ENCODE measurements around the gene ATP2B2.

The ATP2B2 gene

GRCh38 chr3:10330319-10330718 is 175.1 kb downstream of the ATP2B2 start:
- H3K4me1 ChIP-seq (ENCODE audit: control insufficient read depth, insufficient read depth, low read length): no peaks in the 10 kb centered on the region
- no peak overlapping the region for H3K27ac ChIP-seq (ENCODE audit: low read length)
- no peak for DNase-seq (ENCODE audit: low read depth, low spot score)
- H3K36me3 ChIP-seq (ENCODE audit: control insufficient read depth, insufficient read depth, low read length): no peaks in the 10 kb centered on the region
- no peak overlapping the region for H3K4me3 ChIP-seq (ENCODE audit: low read length)
- WGBS (ENCODE audit: insufficient coverage, insufficient read length): no CpG with 5 or more reads among the region's 12 CpGs
- H3K27me3 ChIP-seq (ENCODE audit: control insufficient read depth, insufficient read depth, low read length): no peaks in the 10 kb centered on the region
- no peaks in the 10 kb centered on the region for H3K9me3 ChIP-seq (ENCODE audit: control insufficient read depth, insufficient read depth, low read length)

GRCh38 chr3:10329495-10330015 is 175.8 kb downstream of the ATP2B2 start:
- no peak overlapping the region for H3K4me3 ChIP-seq (ENCODE audit: low read length)
- H3K36me3 ChIP-seq (ENCODE audit: control insufficient read depth, insufficient read depth, low read length): no peaks in the 10 kb centered on the region
- H3K27ac ChIP-seq (ENCODE audit: low read length): no peak overlapping the region
- H3K27me3 ChIP-seq (ENCODE audit: control insufficient read depth, insufficient read depth, low read length): no peaks in the 10 kb centered on the region
- no CpG with 5 or more reads among the region's 14 CpGs for WGBS (ENCODE audit: insufficient coverage, insufficient read length)
- H3K9me3 ChIP-seq (ENCODE audit: control insufficient read depth, insufficient read depth, low read length): no peaks in the 10 kb centered on the region
- no peak for DNase-seq (ENCODE audit: low read depth, low spot score)
- no peaks in the 10 kb centered on the region for H3K4me1 ChIP-seq (ENCODE audit: control insufficient read depth, insufficient read depth, low read length)

GRCh38 chr3:10328460-10329071 is 176.8 kb downstream of the ATP2B2 start:
- H3K27ac ChIP-seq (ENCODE audit: low read length): no peak overlapping the region
- H3K27me3 ChIP-seq (ENCODE audit: control insufficient read depth, insufficient read depth, low read length): no peaks in the 10 kb centered on the region
- no peak for DNase-seq (ENCODE audit: low read depth, low spot score)
- no peaks in the 10 kb centered on the region for H3K9me3 ChIP-seq (ENCODE audit: control insufficient read depth, insufficient read depth, low read length)
- no peaks in the 10 kb centered on the region for H3K36me3 ChIP-seq (ENCODE audit: control insufficient read depth, insufficient read depth, low read length)
- H3K4me3 ChIP-seq (ENCODE audit: low read length): no peak overlapping the region
- H3K4me1 ChIP-seq (ENCODE audit: control insufficient read depth, insufficient read depth, low read length): no peaks in the 10 kb centered on the region
- no CpG with 5 or more reads among the region's 31 CpGs for WGBS (ENCODE audit: insufficient coverage, insufficient read length)

DNA sequence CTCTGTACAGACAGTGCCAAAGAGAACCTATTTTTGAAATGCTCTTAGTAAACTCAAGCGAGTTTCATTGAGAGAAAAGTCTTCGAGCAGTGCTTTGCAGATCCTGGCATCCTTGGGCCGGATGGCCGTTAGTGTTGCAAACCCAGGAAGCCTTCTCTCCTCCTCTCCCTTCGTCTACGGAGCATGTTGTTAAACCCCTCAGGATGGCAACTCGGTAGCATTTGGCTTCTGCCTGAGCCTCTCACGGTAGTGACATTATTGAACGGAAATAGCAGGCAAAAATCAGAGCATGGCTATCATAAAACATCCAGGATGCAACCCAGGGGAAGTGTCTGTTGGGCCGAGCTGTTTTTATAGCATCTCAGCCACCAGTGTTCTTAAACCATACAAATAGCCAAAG is 177.8 kb downstream of the ATP2B2 start:
- H3K27me3 ChIP-seq (ENCODE audit: control insufficient read depth, insufficient read depth, low read length): no peaks in the 10 kb centered on the region

GRCh38 chr3:10322352-10322710 is 183.1 kb downstream of the ATP2B2 start:
- H3K9me3 ChIP-seq (ENCODE audit: control insufficient read depth, insufficient read depth, low read length): no peaks in the 10 kb centered on the region
- no peak for DNase-seq (ENCODE audit: low read depth, low spot score)
- no peak overlapping the region for H3K27ac ChIP-seq (ENCODE audit: low read length)
- no peaks in the 10 kb centered on the region for H3K4me1 ChIP-seq (ENCODE audit: control insufficient read depth, insufficient read depth, low read length)
- no CpG with 5 or more reads among the region's 1 CpG for WGBS (ENCODE audit: insufficient coverage, insufficient read length)
- no peaks in the 10 kb centered on the region for H3K27me3 ChIP-seq (ENCODE audit: control insufficient read depth, insufficient read depth, low read length)
- H3K36me3 ChIP-seq (ENCODE audit: control insufficient read depth, insufficient read depth, low read length): peaks cover 10% of the 10 kb centered on the region; the same call in 1 of the 2 replicates
- no peak overlapping the region for H3K4me3 ChIP-seq (ENCODE audit: low read length)

More for the DNA sequence above, 177.8 kb downstream of the ATP2B2 start:
- Histone ChIP-seq H3K4me3 (ENCODE audit: low read length) (no peak overlapping the region), H3K4me1 (ENCODE audit: control insufficient read depth, insufficient read depth, low read length) (no peaks in the 10 kb centered on the region), H3K27ac (ENCODE audit: low read length) (no peak overlapping the region), H3K36me3 (ENCODE audit: control insufficient read depth, insufficient read depth, low read length) (no peaks in the 10 kb centered on the region), H3K9me3 (ENCODE audit: control insufficient read depth, insufficient read depth, low read length) (no peaks in the 10 kb centered on the region)
- WGBS (ENCODE audit: insufficient coverage, insufficient read length): no CpG with 5 or more reads among the region's 10 CpGs
- DNase-seq (ENCODE audit: low read depth, low spot score): no peak

GRCh38 chr3:10321630-10322351 is 183.6 kb downstream of the ATP2B2 start:
- Histone ChIP-seq H3K27me3 (ENCODE audit: control insufficient read depth, insufficient read depth, low read length) (no peaks in the 10 kb centered on the region), H3K9me3 (ENCODE audit: control insufficient read depth, insufficient read depth, low read length) (no peaks in the 10 kb centered on the region), H3K36me3 (ENCODE audit: control insufficient read depth, insufficient read depth, low read length) (peaks cover 10% of the 10 kb centered on the region; the same call in 1 of the 2 replicates), H3K27ac (ENCODE audit: low read length) (no peak overlapping the region), H3K4me1 (ENCODE audit: control insufficient read depth, insufficient read depth, low read length) (no peaks in the 10 kb centered on the region), H3K4me3 (ENCODE audit: low read length) (no peak overlapping the region)
- WGBS (ENCODE audit: insufficient coverage, insufficient read length): no CpG with 5 or more reads among the region's 8 CpGs
- no peak for DNase-seq (ENCODE audit: low read depth, low spot score)

DNA sequence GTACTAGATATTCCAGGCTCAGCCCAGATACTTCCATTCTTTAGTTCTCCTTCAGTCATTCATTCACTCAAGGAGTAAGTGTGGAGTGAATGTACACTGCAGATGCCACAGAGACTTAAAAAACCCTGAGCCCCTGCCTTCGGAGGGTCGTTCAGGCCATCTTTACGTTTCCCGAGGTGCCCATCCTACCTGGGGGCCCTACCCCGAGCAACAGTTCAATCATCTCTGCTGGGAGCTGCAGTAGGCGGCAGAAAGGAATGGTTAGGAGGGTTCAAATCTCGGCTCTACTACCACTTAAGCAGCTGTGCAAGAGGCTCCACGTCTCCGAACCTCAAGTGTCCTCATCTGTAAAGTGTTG is 185.1 kb downstream of the ATP2B2 start:
- H3K27ac ChIP-seq (ENCODE audit: low read length): no peak overlapping the region
- H3K9me3 ChIP-seq (ENCODE audit: control insufficient read depth, insufficient read depth, low read length): no peaks in the 10 kb centered on the region
- no peak for DNase-seq (ENCODE audit: low read depth, low spot score)
- peaks cover 19% of the 10 kb centered on the region for H3K36me3 ChIP-seq (ENCODE audit: control insufficient read depth, insufficient read depth, low read length)
- no peaks in the 10 kb centered on the region for H3K4me1 ChIP-seq (ENCODE audit: control insufficient read depth, insufficient read depth, low read length)
- H3K27me3 ChIP-seq (ENCODE audit: control insufficient read depth, insufficient read depth, low read length): no peaks in the 10 kb centered on the region
- H3K4me3 ChIP-seq (ENCODE audit: low read length): peak overlapping the region; percentile 90
- no CpG with 5 or more reads among the region's 9 CpGs for WGBS (ENCODE audit: insufficient coverage, insufficient read length)

- no peak overlapping the region for H3K27ac ChIP-seq (ENCODE audit: low read length)
- H3K4me3 ChIP-seq (ENCODE audit: low read length): peak overlapping the region; percentile 90; the same call in 1 of the 2 replicates
- no peaks in the 10 kb centered on the region for H3K9me3 ChIP-seq (ENCODE audit: control insufficient read depth, insufficient read depth, low read length)
- no peaks in the 10 kb centered on the region for H3K4me1 ChIP-seq (ENCODE audit: control insufficient read depth, insufficient read depth, low read length)
- peaks cover 22% of the 10 kb centered on the region for H3K36me3 ChIP-seq (ENCODE audit: control insufficient read depth, insufficient read depth, low read length)
- no CpG with 5 or more reads among the region's 3 CpGs for WGBS (ENCODE audit: insufficient coverage, insufficient read length)
- H3K27me3 ChIP-seq (ENCODE audit: control insufficient read depth, insufficient read depth, low read length): no peaks in the 10 kb centered on the region
- DNase-seq (ENCODE audit: low read depth, low spot score): no peak
Observed at GRCh38 chr3:10319804-10320203, 185.6 kb downstream of the ATP2B2 start.

DNA sequence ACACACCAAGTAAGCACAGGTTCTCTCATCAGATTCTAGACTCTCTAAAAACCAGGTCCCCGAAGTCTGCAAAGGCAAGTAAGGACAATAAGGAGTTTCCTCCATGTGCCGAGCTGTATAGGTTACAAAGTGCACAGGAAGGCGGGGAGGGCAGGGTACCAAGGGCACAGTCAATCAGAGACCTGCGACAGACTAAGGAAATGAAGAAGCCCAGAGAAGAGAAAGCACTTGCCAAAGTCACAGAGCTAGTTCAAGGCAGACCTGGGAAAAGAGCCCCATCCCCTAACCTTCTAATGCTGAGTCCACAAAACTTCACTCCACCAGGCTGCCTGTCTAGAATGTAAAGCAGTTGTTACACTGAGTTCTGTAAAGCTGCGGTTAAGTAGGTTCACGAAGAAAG is 186.1 kb downstream of the ATP2B2 start:
- Histone ChIP-seq H3K27ac (ENCODE audit: low read length) (no peak overlapping the region), H3K27me3 (ENCODE audit: control insufficient read depth, insufficient read depth, low read length) (no peaks in the 10 kb centered on the region), H3K4me3 (ENCODE audit: low read length) (no peak overlapping the region), H3K4me1 (ENCODE audit: control insufficient read depth, insufficient read depth, low read length) (no peaks in the 10 kb centered on the region), H3K36me3 (ENCODE audit: control insufficient read depth, insufficient read depth, low read length) (peaks cover 28% of the 10 kb centered on the region), H3K9me3 (ENCODE audit: control insufficient read depth, insufficient read depth, low read length) (no peaks in the 10 kb centered on the region)
- no CpG with 5 or more reads among the region's 6 CpGs for WGBS (ENCODE audit: insufficient coverage, insufficient read length)
- DNase-seq (ENCODE audit: low read depth, low spot score): no peak

DNA sequence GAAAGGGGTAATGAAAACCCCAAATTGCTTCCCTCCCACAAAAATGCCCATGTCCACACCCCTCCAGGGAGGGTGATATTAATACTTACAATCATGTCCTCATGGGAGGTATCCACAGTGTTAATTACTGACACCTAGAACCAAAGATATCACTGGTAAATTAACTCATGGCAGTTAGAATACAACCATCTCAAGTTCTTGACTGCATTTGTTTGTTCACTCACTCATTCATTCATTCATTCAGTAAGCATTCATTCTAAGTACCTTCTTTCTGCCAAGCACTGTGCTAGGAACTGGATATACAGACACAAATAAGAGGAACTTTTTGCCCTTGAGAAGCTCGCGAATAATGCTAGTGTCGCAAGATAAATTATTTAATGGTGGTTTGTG is 187.4 kb downstream of the ATP2B2 start:
- WGBS (ENCODE audit: insufficient coverage, insufficient read length): no CpG with 5 or more reads among the region's 3 CpGs
- no peaks in the 10 kb centered on the region for H3K4me1 ChIP-seq (ENCODE audit: control insufficient read depth, insufficient read depth, low read length)
- H3K27me3 ChIP-seq (ENCODE audit: control insufficient read depth, insufficient read depth, low read length): no peaks in the 10 kb centered on the region
- no peak for DNase-seq (ENCODE audit: low read depth, low spot score)
- H3K36me3 ChIP-seq (ENCODE audit: control insufficient read depth, insufficient read depth, low read length): peaks cover 33% of the 10 kb centered on the region
- H3K9me3 ChIP-seq (ENCODE audit: control insufficient read depth, insufficient read depth, low read length): no peaks in the 10 kb centered on the region
- H3K4me3 ChIP-seq (ENCODE audit: low read length): no peak overlapping the region
- H3K27ac ChIP-seq (ENCODE audit: low read length): no peak overlapping the region

All from iPS DF 6.9 (cell line).